ENCODE data around the gene SLC35G6.

DNA sequence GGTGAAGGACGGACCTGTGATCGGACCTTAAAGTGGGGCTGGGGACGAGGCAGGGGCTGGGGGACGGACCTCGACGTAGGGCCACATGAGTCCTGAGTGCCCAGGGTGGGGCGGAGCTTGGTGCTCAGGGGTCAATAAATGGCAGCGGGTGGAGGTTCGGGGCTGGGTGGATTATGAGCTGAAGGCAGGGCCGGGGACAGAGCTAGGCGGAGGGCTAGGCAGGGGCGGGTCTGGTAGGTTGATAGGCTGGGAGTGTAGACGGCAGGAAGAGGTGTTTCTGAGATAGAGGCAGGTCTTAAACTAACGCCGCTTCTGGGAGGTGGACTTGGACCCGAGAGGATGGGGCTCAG is 35.7 kb upstream of the SLC35G6 start:
- TF ChIP-seq POLR2AphosphoS5 (IDR thresholded peaks at IDR 0.05; ENCODE audit: low read depth, low read length) (no peak), TAF1 (IDR thresholded peaks at IDR 0.05; ENCODE audit: borderline replicate concordance, insufficient read depth, low read length) (no peak), FOXP2 (optimal IDR thresholded peaks at IDR 0.05; ENCODE audit: borderline replicate concordance, extremely low read depth, extremely low read length, insufficient read depth) (no peak)
- TF ChIP-seq, protein P1, sequence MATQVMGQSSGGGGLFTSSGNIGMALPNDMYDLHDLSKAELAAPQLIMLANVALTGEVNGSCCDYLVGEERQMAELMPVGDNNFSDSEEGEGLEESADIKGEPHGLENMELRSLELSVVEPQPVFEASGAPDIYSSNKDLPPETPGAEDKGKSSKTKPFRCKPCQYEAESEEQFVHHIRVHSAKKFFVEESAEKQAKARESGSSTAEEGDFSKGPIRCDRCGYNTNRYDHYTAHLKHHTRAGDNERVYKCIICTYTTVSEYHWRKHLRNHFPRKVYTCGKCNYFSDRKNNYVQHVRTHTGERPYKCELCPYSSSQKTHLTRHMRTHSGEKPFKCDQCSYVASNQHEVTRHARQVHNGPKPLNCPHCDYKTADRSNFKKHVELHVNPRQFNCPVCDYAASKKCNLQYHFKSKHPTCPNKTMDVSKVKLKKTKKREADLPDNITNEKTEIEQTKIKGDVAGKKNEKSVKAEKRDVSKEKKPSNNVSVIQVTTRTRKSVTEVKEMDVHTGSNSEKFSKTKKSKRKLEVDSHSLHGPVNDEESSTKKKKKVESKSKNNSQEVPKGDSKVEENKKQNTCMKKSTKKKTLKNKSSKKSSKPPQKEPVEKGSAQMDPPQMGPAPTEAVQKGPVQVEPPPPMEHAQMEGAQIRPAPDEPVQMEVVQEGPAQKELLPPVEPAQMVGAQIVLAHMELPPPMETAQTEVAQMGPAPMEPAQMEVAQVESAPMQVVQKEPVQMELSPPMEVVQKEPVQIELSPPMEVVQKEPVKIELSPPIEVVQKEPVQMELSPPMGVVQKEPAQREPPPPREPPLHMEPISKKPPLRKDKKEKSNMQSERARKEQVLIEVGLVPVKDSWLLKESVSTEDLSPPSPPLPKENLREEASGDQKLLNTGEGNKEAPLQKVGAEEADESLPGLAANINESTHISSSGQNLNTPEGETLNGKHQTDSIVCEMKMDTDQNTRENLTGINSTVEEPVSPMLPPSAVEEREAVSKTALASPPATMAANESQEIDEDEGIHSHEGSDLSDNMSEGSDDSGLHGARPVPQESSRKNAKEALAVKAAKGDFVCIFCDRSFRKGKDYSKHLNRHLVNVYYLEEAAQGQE (IDR thresholded peaks at IDR 0.05; ENCODE audit: insufficient read depth in 1 of 2, low read depth in 2 of 2, low read length in 2 of 2): no peak

Measured in PFSK-1 (cell line).